Gastrocnemius medialis (tissue), 4 donors: ENCODE data around the gene ABTB1.

Experiments used
- CTCF ChIP-seq, 5 experiments: fragments of 450-650 bp in 3 of 5; fragments of 200-600 bp in 2 of 5; sonication (generic) in 2 of 5; IDR thresholded peaks in 4 of 5; conservative IDR thresholded peaks in 1 of 5; 1 replicate in 4 of 5; 2 replicates in 1 of 5; pipeline ENCODE4 v1.5.1; 2016 to 2019; ENCODE audit warnings: antibody characterized with exemption in 5 of 5, mild to moderate bottlenecking in 3 of 5, moderate library complexity in 3 of 5
- POLR2A ChIP-seq, 2 donors: fragments of 450-650 bp; IDR thresholded peaks; one replicate each; pipeline ENCODE4 v1.6.1; 2017; ENCODE audit warnings: antibody characterized with exemption in 2 of 2, mild to moderate bottlenecking in 2 of 2, moderate library complexity in 2 of 2

DNA sequence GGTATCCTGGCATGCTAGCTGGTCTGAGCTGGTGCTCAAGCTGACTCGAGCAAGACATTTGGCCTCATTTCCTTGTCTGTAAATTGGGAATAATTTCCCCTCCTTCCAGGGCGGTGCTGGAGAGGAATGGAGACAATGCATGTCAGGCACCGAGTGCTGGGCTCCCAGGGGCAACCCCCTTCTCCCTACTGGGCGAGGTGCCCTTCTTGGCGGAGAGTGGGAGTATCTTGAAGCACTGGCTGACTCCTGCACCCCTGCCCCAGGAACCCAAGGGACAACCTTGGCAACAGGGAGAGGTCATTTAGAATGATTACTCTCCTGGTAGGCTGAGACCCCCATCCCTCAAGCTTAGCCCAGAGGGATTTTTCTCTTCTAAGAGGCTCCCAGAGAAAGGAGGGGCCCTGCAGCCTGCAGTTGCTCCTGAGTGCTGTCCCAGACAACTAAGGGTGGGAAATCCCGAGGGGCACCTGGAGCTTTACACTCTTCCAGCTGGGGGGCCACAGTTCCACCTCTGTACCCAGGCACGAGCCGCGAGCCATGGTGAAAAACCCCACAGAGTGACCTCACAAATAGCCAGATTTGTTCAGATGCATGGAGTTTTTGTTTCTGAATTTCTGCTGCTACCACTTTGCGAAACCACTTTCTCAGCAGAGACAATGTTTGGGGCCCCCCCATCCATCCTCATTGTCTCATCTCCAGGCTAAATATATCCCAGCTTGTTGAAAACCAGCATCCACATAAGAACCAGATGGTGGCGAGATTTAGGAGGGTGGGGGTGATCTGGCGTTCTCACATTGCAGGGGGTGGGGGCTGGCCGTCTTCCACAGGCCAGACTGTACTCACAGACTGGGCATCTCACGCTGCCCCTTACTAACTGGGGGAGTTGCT, 44.8 kb downstream of the ABTB1 start:
- TF ChIP-seq CTCF (IDR thresholded peaks at IDR 0.05 in 4 of 5, conservative IDR thresholded peaks at IDR 0.05 in 1 of 5) (no peak), POLR2A (IDR thresholded peaks at IDR 0.05) (no peak)
